OCI-LY1 (cell line): ENCODE results near the gene INTS2.
"Not testable (repeated sequence)": the region's sequence is repeated elsewhere in the genome, so short reads cannot be mapped to it uniquely, and the experiment has no call there.

ENCODE experiments used
- H2AFZ ChIP-seq: fragments of 200-600 bp; sonication (generic), shearing (Covaris generic); 2 replicates; pipeline ENCODE4 v1.6.0; 2014; ENCODE audit warnings: antibody characterized with exemption, mild to moderate bottlenecking, low read length
- H3F3A ChIP-seq: fragments of 200-600 bp; sonication (generic), shearing (Covaris generic); 2 replicates; pipeline ENCODE4 v1.6.0; 2014; ENCODE audit warnings: mild to moderate bottlenecking, antibody characterized with exemption, low read length, moderate library complexity; ENCODE audit not compliant: insufficient read depth
- H3K27ac ChIP-seq: fragments of 200-600 bp; sonication (generic); 2 replicates; pipeline ENCODE4 v1.5.1; 2014; ENCODE audit warnings: low read length, mixed run types, mild to moderate bottlenecking, low read depth; ENCODE audit not compliant: poor library complexity, severe bottlenecking
- H3K27me3 ChIP-seq: fragments of 200-600 bp; sonication (generic); 2 replicates; pipeline ENCODE4 v1.6.0; 2014; ENCODE audit warnings: antibody characterized with exemption, mild to moderate bottlenecking, low read length, moderate library complexity; ENCODE audit not compliant: insufficient read depth
- H3K36me3 ChIP-seq: fragments of 200-600 bp; sonication (generic); 2 replicates; pipeline ENCODE4 v1.6.1; 2014; ENCODE audit warnings: mild to moderate bottlenecking, antibody characterized with exemption, low read length, moderate library complexity, mixed read lengths; ENCODE audit not compliant: insufficient read depth
- H3K4me1 ChIP-seq: fragments of 200-600 bp; sonication (generic); 2 replicates; pipeline ENCODE4 v1.5.1; 2014; ENCODE audit warnings: mild to moderate bottlenecking, low read length, moderate library complexity; ENCODE audit not compliant: insufficient read depth, severe bottlenecking
- H3K4me2 ChIP-seq: fragments of 200-600 bp; sonication (generic), shearing (Covaris generic); 2 replicates; pipeline ENCODE4 v1.6.1; 2014; ENCODE audit warnings: low read length
- H3K4me3 ChIP-seq: fragments of 200-600 bp; sonication (generic); 2 replicates; pipeline ENCODE4 v1.5.1; 2014; ENCODE audit warnings: low read length, low read depth, mild to moderate bottlenecking, mixed read lengths; ENCODE audit not compliant: poor library complexity, severe bottlenecking
- H3K79me2 ChIP-seq: fragments of 200-600 bp; shearing (Covaris generic); 2 replicates; pipeline ENCODE4 v1.6.1; 2016; ENCODE audit warnings: mixed run types, low read length, mixed read lengths; ENCODE audit not compliant: insufficient read depth
- H3K9ac ChIP-seq: fragments of 200-600 bp; sonication (generic), shearing (Covaris generic); 2 replicates; pipeline ENCODE4 v1.6.1; 2014; ENCODE audit warnings: mild to moderate bottlenecking, low read length, mixed read lengths
- H3K9me2 ChIP-seq: fragments of 200-600 bp; sonication (generic), shearing (Covaris generic); 2 replicates; pipeline ENCODE4 v1.6.1; 2014; ENCODE audit warnings: low read depth, mild to moderate bottlenecking, low read length, mixed read lengths
- H3K9me3 ChIP-seq: fragments of 200-600 bp; shearing (Covaris generic); 2 replicates; pipeline ENCODE4 v1.6.1; 2014; ENCODE audit warnings: low read length, mixed read lengths
- H4K20me1 ChIP-seq: fragments of 200-600 bp; sonication (generic), shearing (Covaris generic); 2 replicates; pipeline ENCODE4 v1.6.0; 2016; ENCODE audit warnings: mild to moderate bottlenecking, low read length; ENCODE audit not compliant: insufficient read depth
- CTCF ChIP-seq: fragments of 200-600 bp; sonication (generic), shearing (Covaris generic); IDR thresholded peaks from 2 replicates; pipeline ENCODE4 v1.5.1; 2017; ENCODE audit warnings: mild to moderate bottlenecking, antibody characterized with exemption, low read length, moderate library complexity, mixed read lengths
- EZH2 ChIP-seq: fragments of 200-600 bp; sonication (generic), shearing (Covaris generic); IDR thresholded peaks from 2 replicates; pipeline ENCODE4 v1.8.0; 2017; ENCODE audit warnings: borderline replicate concordance, mixed run types, mild to moderate bottlenecking, antibody characterized with exemption, low read length, moderate library complexity, mixed read lengths

INTS2 gene

GRCh38 chr17:61828694-61829093 is 99.1 kb downstream of the INTS2 start:
- H3K36me3 ChIP-seq = peaks cover 18% of the 10 kb centered on the region
- no peak overlapping the region for H3K4me3 ChIP-seq
- H3K9me2 ChIP-seq = no peaks in the 10 kb centered on the region
- no peak overlapping the region for H3K27ac ChIP-seq
- H2AFZ ChIP-seq = no peak overlapping the region
- no peaks in the 10 kb centered on the region for H3K9me3 ChIP-seq
- H3K9ac ChIP-seq = no peak overlapping the region
- H3K4me1 ChIP-seq = no peaks in the 10 kb centered on the region
- H4K20me1 ChIP-seq = no peaks in the 10 kb centered on the region
- H3K79me2 ChIP-seq = no peaks in the 10 kb centered on the region
- no peaks in the 10 kb centered on the region for H3K27me3 ChIP-seq
- H3F3A ChIP-seq = no peaks in the 10 kb centered on the region
- H3K4me2 ChIP-seq = no peak overlapping the region
- TF ChIP-seq CTCF = no peak
- TF ChIP-seq EZH2 = no peak

- no peak overlapping the region for H3K4me2 ChIP-seq
- H4K20me1 ChIP-seq = no peaks in the 10 kb centered on the region
- H3K9ac ChIP-seq = no peak overlapping the region
- H3K79me2 ChIP-seq = no peaks in the 10 kb centered on the region
- H3K4me3 ChIP-seq = no peak overlapping the region
- no peaks in the 10 kb centered on the region for H3F3A ChIP-seq
- no peaks in the 10 kb centered on the region for H3K4me1 ChIP-seq
- no peaks in the 10 kb centered on the region for H3K9me3 ChIP-seq
- H3K36me3 ChIP-seq = peaks cover 25% of the 10 kb centered on the region
- TF ChIP-seq EZH2 (no peak), CTCF (no peak)
- H3K27me3 ChIP-seq = no peaks in the 10 kb centered on the region
- no peak overlapping the region for H3K27ac ChIP-seq
- H3K9me2 ChIP-seq = no peaks in the 10 kb centered on the region
- no peak overlapping the region for H2AFZ ChIP-seq
These were observed 100.0 kb downstream of the INTS2 start for GRCh38 chr17:61827649-61828395.

GRCh38 chr17:61826866-61827265 is 100.9 kb downstream of the INTS2 start:
- H4K20me1 ChIP-seq, H3F3A ChIP-seq, H3K4me1 ChIP-seq, H3K9me3 ChIP-seq, H3K4me2 ChIP-seq, H3K79me2 ChIP-seq, H2AFZ ChIP-seq, H3K9ac ChIP-seq, H3K27ac ChIP-seq, H3K27me3 ChIP-seq, H3K9me2 ChIP-seq, H3K4me3 ChIP-seq: not testable (repeated sequence)
- peaks cover 33% of the 10 kb centered on the region for H3K36me3 ChIP-seq

- H3K36me3 ChIP-seq = peaks cover 39% of the 10 kb centered on the region
- not testable (repeated sequence) for H3K79me2 ChIP-seq, H2AFZ ChIP-seq, H3K27ac ChIP-seq, H4K20me1 ChIP-seq, H3K9me3 ChIP-seq, H3K4me1 ChIP-seq, H3K27me3 ChIP-seq, H3K4me3 ChIP-seq, H3K9me2 ChIP-seq, H3K9ac ChIP-seq, H3K4me2 ChIP-seq, H3F3A ChIP-seq
These were observed 101.6 kb downstream of the INTS2 start for GRCh38 chr17:61826198-61826597.
